ENCODE results near the gene TMEM45B. TPM values are rescaled to one million over a fixed set of nuclear protein-coding genes. Genes with fewer than 3 reads are reported as not detected.
"Not testable (repeated sequence)": the region's sequence is repeated elsewhere in the genome, so short reads cannot be mapped to it uniquely, and the experiment has no call there.

Gene TMEM45B
- total and polyA plus RNA-seq, 8 donors, result 3.6 to 80.6 (median 19.3) TPM

DNA sequence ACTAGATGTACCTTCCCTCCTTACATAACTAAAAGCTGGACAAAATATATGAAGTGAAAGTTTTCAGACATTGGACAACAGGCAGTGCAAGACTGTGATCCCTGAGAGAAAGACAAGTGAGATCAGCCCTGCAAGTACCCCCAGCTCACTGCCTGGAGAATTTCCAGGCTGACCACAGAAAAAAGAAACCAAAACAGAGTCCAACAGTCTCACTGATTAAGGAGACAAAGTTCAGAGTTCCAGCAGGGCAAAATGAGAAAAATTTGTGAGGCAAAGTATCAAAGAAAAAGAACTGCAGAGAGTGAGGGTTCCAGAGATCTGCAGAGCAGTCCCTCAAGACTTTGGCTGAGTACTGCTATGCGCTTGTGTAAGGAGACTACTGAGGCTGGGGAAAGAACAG is 47.3 kb upstream of the TMEM45B start:
- no peaks in the 10 kb centered on the region for H3K36me3 ChIP-seq
- no peak overlapping the region for H3K27ac ChIP-seq
- peaks cover 0 to 3% (median 0%) of the 10 kb centered on the region in 4 donors for H3K4me1 ChIP-seq
- 36 to 100% (median 76%) methylated on average over 1 of the region's 1 CpG for WGBS, 5 donors
- DNase-seq, result no peak
- intact Hi-C loops (cut with DNase I; ENCODE audit: low total_unique reads), result no loop called here
- H3K4me3 ChIP-seq, result no peak overlapping the region
- TF ChIP-seq, protein P1, sequence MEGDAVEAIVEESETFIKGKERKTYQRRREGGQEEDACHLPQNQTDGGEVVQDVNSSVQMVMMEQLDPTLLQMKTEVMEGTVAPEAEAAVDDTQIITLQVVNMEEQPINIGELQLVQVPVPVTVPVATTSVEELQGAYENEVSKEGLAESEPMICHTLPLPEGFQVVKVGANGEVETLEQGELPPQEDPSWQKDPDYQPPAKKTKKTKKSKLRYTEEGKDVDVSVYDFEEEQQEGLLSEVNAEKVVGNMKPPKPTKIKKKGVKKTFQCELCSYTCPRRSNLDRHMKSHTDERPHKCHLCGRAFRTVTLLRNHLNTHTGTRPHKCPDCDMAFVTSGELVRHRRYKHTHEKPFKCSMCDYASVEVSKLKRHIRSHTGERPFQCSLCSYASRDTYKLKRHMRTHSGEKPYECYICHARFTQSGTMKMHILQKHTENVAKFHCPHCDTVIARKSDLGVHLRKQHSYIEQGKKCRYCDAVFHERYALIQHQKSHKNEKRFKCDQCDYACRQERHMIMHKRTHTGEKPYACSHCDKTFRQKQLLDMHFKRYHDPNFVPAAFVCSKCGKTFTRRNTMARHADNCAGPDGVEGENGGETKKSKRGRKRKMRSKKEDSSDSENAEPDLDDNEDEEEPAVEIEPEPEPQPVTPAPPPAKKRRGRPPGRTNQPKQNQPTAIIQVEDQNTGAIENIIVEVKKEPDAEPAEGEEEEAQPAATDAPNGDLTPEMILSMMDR (IDR thresholded peaks at IDR 0.05), result no peak
- TF ChIP-seq EP300 (IDR thresholded peaks at IDR 0.05) (no peak), POLR2AphosphoS5 (IDR thresholded peaks at IDR 0.05) (no peak), POLR2A (IDR thresholded peaks at IDR 0.05) (no peak)
- peaks cover 0 to 10% (median 0%) of the 10 kb centered on the region in 4 donors for H3K9me3 ChIP-seq
- no peaks in the 10 kb centered on the region for H3K27me3 ChIP-seq

DNA sequence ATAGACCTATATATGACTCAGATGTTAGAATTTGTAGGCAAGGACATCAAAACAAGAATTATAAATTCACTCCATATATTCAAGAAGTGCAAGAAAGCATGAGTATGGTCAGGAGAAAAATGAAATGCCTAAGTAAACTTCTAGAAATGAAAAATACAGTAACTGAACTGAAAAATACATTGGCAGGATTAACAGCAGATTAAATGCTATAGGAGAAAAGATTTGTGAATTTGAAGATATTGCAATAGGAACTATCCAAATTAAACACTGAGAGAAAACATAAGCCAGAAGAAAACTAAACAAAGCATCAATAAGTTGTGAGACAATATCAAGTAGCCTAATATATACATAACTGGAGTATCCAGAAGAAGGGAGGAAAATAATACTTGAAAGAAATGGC is 46.6 kb upstream of the TMEM45B start:
- no peak overlapping the region for H3K27ac ChIP-seq
- no peak for DNase-seq
- TF ChIP-seq POLR2AphosphoS5 (IDR thresholded peaks at IDR 0.05) (no peak), POLR2A (IDR thresholded peaks at IDR 0.05) (no peak), EP300 (IDR thresholded peaks at IDR 0.05) (no peak)
- TF ChIP-seq, protein P1 (IDR thresholded peaks at IDR 0.05), result no peak
- H3K9me3 ChIP-seq, result peaks cover 0 to 15% (median 0%) of the 10 kb centered on the region in 4 donors
- intact Hi-C loops (cut with DNase I; ENCODE audit: low total_unique reads), result no loop called here
- no peak overlapping the region for H3K4me3 ChIP-seq
- H3K36me3 ChIP-seq, result no peaks in the 10 kb centered on the region
- H3K27me3 ChIP-seq, result no peaks in the 10 kb centered on the region
- H3K4me1 ChIP-seq, result peaks cover 0 to 3% (median 0%) of the 10 kb centered on the region in 4 donors

DNA sequence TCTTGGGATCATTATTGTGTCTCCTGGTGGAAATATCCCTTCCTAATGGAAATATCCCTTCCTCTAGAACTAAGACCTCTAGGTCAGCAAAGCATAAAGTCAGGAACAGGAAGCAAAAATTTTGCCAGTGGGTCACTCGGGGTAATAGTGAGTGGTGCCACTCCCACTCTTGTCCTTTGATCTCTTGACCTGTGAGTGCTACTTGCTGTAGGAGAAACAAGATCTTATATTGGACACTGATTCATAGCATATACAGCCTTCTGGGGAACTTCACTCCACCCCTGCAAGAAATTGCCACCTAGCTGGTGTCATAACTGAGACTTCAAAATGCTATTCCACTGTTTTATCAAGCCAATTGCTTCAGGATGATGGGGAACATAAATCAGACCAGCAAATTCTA is 44.7 kb upstream of the TMEM45B start:
- TF ChIP-seq POLR2A (IDR thresholded peaks at IDR 0.05), result no peak
- TF ChIP-seq POLR2AphosphoS5 (IDR thresholded peaks at IDR 0.05), result no peak
- no peak for TF ChIP-seq EP300 (IDR thresholded peaks at IDR 0.05)
- TF ChIP-seq, protein P1 (IDR thresholded peaks at IDR 0.05), result no peak
- H3K4me3 ChIP-seq, result no peak overlapping the region
- 50 to 74% (median 55%) methylated on average over 1 of the region's 1 CpG for WGBS, 5 donors
- DNase-seq, result no peak
- H3K27ac ChIP-seq, result no peak overlapping the region
- peaks cover 0 to 15% (median 0%) of the 10 kb centered on the region in 4 donors for H3K9me3 ChIP-seq
- no peaks in the 10 kb centered on the region for H3K27me3 ChIP-seq
- H3K36me3 ChIP-seq, result no peaks in the 10 kb centered on the region
- H3K4me1 ChIP-seq, result peaks cover 0 to 3% (median 0%) of the 10 kb centered on the region in 4 donors
- intact Hi-C loops (cut with DNase I; ENCODE audit: low total_unique reads), result no loop called here

DNA sequence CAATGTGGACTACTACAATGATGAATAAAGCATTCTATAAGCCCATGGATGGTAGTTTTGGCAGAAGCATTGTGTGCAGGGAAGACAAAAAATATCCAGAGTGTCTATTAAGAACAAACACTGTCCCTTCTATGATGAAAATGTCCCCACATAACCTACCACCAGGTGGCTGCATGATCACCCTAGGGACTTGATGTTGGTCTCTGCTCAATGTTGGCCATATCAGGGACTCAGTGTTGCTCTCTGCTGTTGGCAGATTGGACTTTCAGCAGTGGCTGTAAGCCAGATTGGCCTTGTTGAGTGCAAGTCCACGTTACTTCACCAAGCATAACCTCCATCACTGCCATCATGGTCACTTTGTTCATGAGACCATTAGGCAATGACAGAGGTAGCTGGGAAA is 44.2 kb upstream of the TMEM45B start:
- H3K9me3 ChIP-seq, result peaks cover 0 to 15% (median 0%) of the 10 kb centered on the region in 4 donors
- DNase-seq; intact Hi-C loops (cut with DNase I; ENCODE audit: low total_unique reads); H3K36me3 ChIP-seq; H3K4me3 ChIP-seq; H3K27me3 ChIP-seq; H3K27ac ChIP-seq; H3K4me1 ChIP-seq: not testable (repeated sequence)
- WGBS, 5 donors, result 40 to 77% (median 56%) methylated on average over 1 of the region's 1 CpG

DNA sequence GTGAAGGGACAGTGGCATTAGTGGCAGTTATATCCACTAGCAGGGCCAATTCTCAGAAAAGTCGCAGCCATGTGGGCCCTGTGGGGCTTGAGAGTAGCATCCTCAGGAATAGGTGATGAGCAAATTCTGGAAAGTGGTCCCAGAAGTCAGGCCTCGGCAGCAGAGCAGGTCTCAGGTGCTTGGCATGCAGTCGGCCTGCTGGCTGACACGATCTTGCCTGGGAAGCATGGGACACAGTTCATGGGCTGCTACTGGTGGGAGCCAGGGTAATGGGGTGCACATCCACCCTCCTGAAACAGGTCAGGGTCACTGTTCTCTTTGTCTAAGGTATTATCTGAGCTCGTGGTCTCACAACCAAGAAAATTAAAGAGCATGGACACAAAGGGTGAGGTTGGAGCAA is 36.8 kb upstream of the TMEM45B start:
- no peak overlapping the region for H3K27ac ChIP-seq
- H3K9me3 ChIP-seq, result no peaks in the 10 kb centered on the region
- no peaks in the 10 kb centered on the region for H3K36me3 ChIP-seq
- WGBS, 5 donors, result 42 to 75% (median 54%) methylated on average over 5 of the region's 5 CpGs
- intact Hi-C loops (cut with DNase I; ENCODE audit: low total_unique reads), result no loop called here
- peaks cover 0 to 14% (median 11%) of the 10 kb centered on the region in 4 donors for H3K4me1 ChIP-seq
- TF ChIP-seq POLR2AphosphoS5 (IDR thresholded peaks at IDR 0.05) (no peak), POLR2A (IDR thresholded peaks at IDR 0.05) (no peak), EP300 (IDR thresholded peaks at IDR 0.05) (no peak)
- TF ChIP-seq, protein P1 (IDR thresholded peaks at IDR 0.05), result no peak
- H3K27me3 ChIP-seq, result peaks cover 0 to 3% (median 0%) of the 10 kb centered on the region in 3 donors
- DNase-seq, result no peak
- no peak overlapping the region for H3K4me3 ChIP-seq
